ENCODE measurements around the gene LRRC2. TPM values are rescaled to one million over a fixed set of nuclear protein-coding genes. Genes with fewer than 3 reads are reported as not detected.
A peak's percentile ranks its signal among the peaks of the same experiment; 100 is the strongest.

LRRC2 gene
- total RNA-seq, 1 donor from 2014 or later: not detected

DNA sequence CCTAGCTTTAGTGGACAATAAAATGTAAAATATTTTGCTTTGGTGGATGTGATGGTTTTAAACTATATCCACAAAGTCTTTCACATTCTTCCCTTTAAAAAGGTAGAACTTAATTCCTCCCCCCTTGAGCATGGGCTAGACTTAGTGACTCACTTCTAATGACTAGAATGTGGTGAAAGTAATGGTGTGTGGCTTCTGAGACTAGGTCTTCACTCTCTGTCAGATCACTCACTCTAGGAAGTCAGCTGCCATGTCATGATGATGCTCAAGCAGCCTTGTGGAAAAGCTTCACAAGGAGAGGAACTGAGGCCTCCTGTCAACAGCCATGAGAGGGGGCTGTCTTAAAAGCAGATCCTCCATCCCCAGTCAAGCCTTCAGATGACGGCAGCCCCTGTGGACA, 4.2 kb downstream of the LRRC2 start:
- peaks cover 28% of the 10 kb centered on the region for H3K4me1 Mint-ChIP-seq
- H3K27ac ChIP-seq: no peak overlapping the region
- peaks cover 33% of the 10 kb centered on the region for H3K27me3 ChIP-seq

DNA sequence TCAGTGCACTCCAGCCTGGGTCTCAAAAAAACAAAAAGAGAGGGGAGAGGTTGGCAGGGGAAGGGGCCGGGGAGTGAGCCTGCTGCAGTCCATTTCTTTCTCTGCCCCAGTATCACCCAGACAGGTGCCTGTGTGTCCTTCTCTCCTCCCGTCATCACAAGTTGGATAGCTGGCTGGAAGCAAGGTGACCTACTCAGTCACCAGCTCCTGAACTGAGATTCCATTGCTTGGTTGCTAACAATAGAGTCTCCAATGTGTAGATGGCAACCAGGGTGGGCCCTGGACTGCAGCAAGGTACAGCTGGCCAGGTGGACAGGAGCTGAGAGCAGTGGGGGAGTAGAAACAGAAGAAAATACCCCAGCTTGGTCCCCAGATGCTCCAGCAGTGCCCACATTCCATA, 4.6 kb downstream of the LRRC2 start:
- H3K27me3 Mint-ChIP-seq (ENCODE audit: insufficient read depth, low read depth): peaks cover 9% of the 10 kb centered on the region
- H3K27ac Mint-ChIP-seq: no peak overlapping the region
- no peaks in the 10 kb centered on the region for H3K36me3 Mint-ChIP-seq
- H3K9me3 ChIP-seq (ENCODE audit: low read depth): no peaks in the 10 kb centered on the region
- no peaks in the 10 kb centered on the region for H3K36me3 ChIP-seq
- DNase-seq (ENCODE audit: low spot score): no peak
- H3K9ac ChIP-seq: no peak overlapping the region
- H3K4me2 ChIP-seq: no peak overlapping the region
- no peak overlapping the region for H2AFZ ChIP-seq (replicated peaks)
- H3K9me3 Mint-ChIP-seq: peaks cover 6% of the 10 kb centered on the region
- H3K27ac ChIP-seq: no peak overlapping the region
- H3K4me1 ChIP-seq: peaks cover 14% of the 10 kb centered on the region
- H4K20me1 ChIP-seq (ENCODE audit: low read depth): no peaks in the 10 kb centered on the region
- peaks cover 6% of the 10 kb centered on the region for H3F3A ChIP-seq (ENCODE audit: low read depth)
- H3K4me3 ChIP-seq: no peak overlapping the region
- no peak overlapping the region for H3K4me3 Mint-ChIP-seq
- no peak for TF ChIP-seq EZH2phosphoT487 (IDR thresholded peaks at IDR 0.05)
- TF ChIP-seq, protein P1, sequence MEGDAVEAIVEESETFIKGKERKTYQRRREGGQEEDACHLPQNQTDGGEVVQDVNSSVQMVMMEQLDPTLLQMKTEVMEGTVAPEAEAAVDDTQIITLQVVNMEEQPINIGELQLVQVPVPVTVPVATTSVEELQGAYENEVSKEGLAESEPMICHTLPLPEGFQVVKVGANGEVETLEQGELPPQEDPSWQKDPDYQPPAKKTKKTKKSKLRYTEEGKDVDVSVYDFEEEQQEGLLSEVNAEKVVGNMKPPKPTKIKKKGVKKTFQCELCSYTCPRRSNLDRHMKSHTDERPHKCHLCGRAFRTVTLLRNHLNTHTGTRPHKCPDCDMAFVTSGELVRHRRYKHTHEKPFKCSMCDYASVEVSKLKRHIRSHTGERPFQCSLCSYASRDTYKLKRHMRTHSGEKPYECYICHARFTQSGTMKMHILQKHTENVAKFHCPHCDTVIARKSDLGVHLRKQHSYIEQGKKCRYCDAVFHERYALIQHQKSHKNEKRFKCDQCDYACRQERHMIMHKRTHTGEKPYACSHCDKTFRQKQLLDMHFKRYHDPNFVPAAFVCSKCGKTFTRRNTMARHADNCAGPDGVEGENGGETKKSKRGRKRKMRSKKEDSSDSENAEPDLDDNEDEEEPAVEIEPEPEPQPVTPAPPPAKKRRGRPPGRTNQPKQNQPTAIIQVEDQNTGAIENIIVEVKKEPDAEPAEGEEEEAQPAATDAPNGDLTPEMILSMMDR (IDR thresholded peaks at IDR 0.05): no peak
- TF ChIP-seq EZH2 (IDR thresholded peaks at IDR 0.05): no peak
- peaks cover 29% of the 10 kb centered on the region for H3K27me3 ChIP-seq
- H3K79me2 ChIP-seq (ENCODE audit: low read depth): no peaks in the 10 kb centered on the region
- H3K4me1 Mint-ChIP-seq: peaks cover 28% of the 10 kb centered on the region

More for the DNA sequence above, 4.2 kb downstream of the LRRC2 start:
- Histone ChIP-seq H4K20me1 (ENCODE audit: low read depth) (no peaks in the 10 kb centered on the region), H2AFZ (replicated peaks) (no peak overlapping the region), H3K9me3 (ENCODE audit: low read depth) (no peaks in the 10 kb centered on the region), H3K36me3 (no peaks in the 10 kb centered on the region), H3K4me1 (peaks cover 14% of the 10 kb centered on the region), H3F3A (ENCODE audit: low read depth) (peaks cover 6% of the 10 kb centered on the region), H3K4me3 (no peak overlapping the region), H3K79me2 (ENCODE audit: low read depth) (no peaks in the 10 kb centered on the region), H3K4me2 (no peak overlapping the region), H3K9ac (no peak overlapping the region)
- peaks cover 10% of the 10 kb centered on the region for H3K27me3 Mint-ChIP-seq (ENCODE audit: insufficient read depth, low read depth)
- no peak overlapping the region for H3K4me3 Mint-ChIP-seq
- H3K27ac Mint-ChIP-seq: no peak overlapping the region
- H3K36me3 Mint-ChIP-seq: no peaks in the 10 kb centered on the region
- TF ChIP-seq EZH2phosphoT487 (IDR thresholded peaks at IDR 0.05) (no peak), EZH2 (IDR thresholded peaks at IDR 0.05) (no peak)
- TF ChIP-seq, protein P1 (IDR thresholded peaks at IDR 0.05): no peak
- DNase-seq (ENCODE audit: low spot score): no peak
- peaks cover 6% of the 10 kb centered on the region for H3K9me3 Mint-ChIP-seq

DNA sequence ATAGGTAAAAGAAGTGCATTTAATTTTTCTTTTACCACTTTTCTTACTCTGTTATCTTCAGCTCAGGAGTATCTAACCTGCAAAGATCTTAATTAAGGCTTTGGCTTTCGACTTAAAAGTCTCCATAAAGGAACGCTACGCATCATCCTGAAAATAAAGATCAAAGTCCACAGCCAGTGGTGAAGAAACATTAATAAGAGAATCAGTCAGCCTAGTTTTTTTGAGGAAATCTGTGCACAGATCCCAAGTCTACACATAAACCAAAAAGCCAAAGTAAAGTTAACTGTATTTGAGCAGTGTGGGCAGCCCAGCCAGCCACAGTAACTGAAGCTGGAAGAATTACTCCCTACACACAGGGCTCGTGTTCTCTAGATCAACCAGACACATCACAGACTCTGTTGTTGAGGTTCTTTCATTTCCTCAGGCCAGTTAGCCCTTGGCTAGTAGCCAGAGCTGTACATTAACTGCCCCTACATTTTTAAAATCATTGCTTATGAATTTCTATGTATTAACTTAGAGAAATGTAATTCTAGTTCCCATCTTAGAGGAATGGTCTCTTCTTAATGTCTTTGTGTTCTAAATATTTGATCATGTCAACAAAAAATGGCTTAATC, 6.9 kb downstream of the LRRC2 start:
- Histone ChIP-seq H3K9me3 (ENCODE audit: low read depth) (no peaks in the 10 kb centered on the region), H3K79me2 (ENCODE audit: low read depth) (no peaks in the 10 kb centered on the region), H3F3A (ENCODE audit: low read depth) (no peaks in the 10 kb centered on the region), H3K27ac (no peak overlapping the region), H3K4me3 (peak overlapping the region; percentile 37), H3K9ac (no peak overlapping the region), H3K27me3 (peaks cover 6% of the 10 kb centered on the region), H3K4me2 (peak overlapping the region; percentile 65), H3K4me1 (peaks cover 5% of the 10 kb centered on the region), H4K20me1 (ENCODE audit: low read depth) (no peaks in the 10 kb centered on the region), H3K36me3 (no peaks in the 10 kb centered on the region), H2AFZ (replicated peaks) (peak overlapping the region; percentile 96)
- H3K27ac Mint-ChIP-seq: no peak overlapping the region
- H3K9me3 Mint-ChIP-seq: peaks cover 6% of the 10 kb centered on the region
- TF ChIP-seq EZH2 (IDR thresholded peaks at IDR 0.05) (no peak), EZH2phosphoT487 (IDR thresholded peaks at IDR 0.05) (no peak)
- TF ChIP-seq, protein P1 (IDR thresholded peaks at IDR 0.05): no peak
- peaks cover 8% of the 10 kb centered on the region for H3K4me1 Mint-ChIP-seq
- DNase-seq (ENCODE audit: low spot score): no peak
- H3K27me3 Mint-ChIP-seq (ENCODE audit: insufficient read depth, low read depth): no peaks in the 10 kb centered on the region
- no peak overlapping the region for H3K4me3 Mint-ChIP-seq
- H3K36me3 Mint-ChIP-seq: no peaks in the 10 kb centered on the region
